Endothelial cell (in vitro differentiated cells): Measurements from ENCODE around the gene DEFB114. TPM values are rescaled to one million over a fixed set of nuclear protein-coding genes. Genes with fewer than 3 reads are reported as not detected.

Experiments
- DNase-seq: peaks from one replicate; pipeline ENCODE4 v3.0.0; 2021; ENCODE audit warnings: low spot score
- H3K27ac Mint-ChIP-seq: one replicate; pipeline ENCODE4 v1.8.0; 2021; ENCODE audit warnings: mixed read lengths, inconsistent platforms; ENCODE audit not compliant: unreplicated experiment
- H3K27me3 Mint-ChIP-seq: one replicate; pipeline ENCODE4 v1.8.0; 2021; ENCODE audit warnings: mild to moderate bottlenecking, moderate library complexity, mixed read lengths, inconsistent platforms; ENCODE audit not compliant: unreplicated experiment
- H3K36me3 Mint-ChIP-seq: one replicate; pipeline ENCODE4 v1.8.0; 2021; ENCODE audit warnings: mild to moderate bottlenecking, low read depth, mixed read lengths, inconsistent platforms; ENCODE audit not compliant: unreplicated experiment
- H3K4me1 Mint-ChIP-seq: one replicate; pipeline ENCODE4 v1.8.0; 2021; ENCODE audit warnings: mild to moderate bottlenecking, mixed read lengths, inconsistent platforms; ENCODE audit not compliant: unreplicated experiment
- H3K4me3 Mint-ChIP-seq: one replicate; pipeline ENCODE4 v1.8.0; 2021; ENCODE audit warnings: mild to moderate bottlenecking, mixed read lengths, inconsistent platforms; ENCODE audit not compliant: unreplicated experiment
- H3K9me3 Mint-ChIP-seq: one replicate; pipeline ENCODE4 v1.8.0; 2021; ENCODE audit warnings: mixed read lengths, inconsistent platforms; ENCODE audit not compliant: unreplicated experiment
- CTCF ChIP-seq: fragments of 200-600 bp; sonication (generic); IDR thresholded peaks from one replicate; pipeline ENCODE4 v1.5.0; 2021; ENCODE audit warnings: antibody characterized with exemption; ENCODE audit not compliant: unreplicated experiment
- total RNA-seq: library from RNA; stranded (reverse); fragmentation: NEBNext Ultra II Directional; extraction: Animal tissue kit (Norgen Biotek cat#: 25700); gene quantifications from one replicate; pipeline ENCODE4 v1.2.1, GENCODE V29; 2021; ENCODE audit not compliant: unreplicated experiment

The DEFB114 gene
- total RNA-seq, 1 donor from 2014 or later, result not detected

- Mint-ChIP-seq H3K4me1 (no peaks in the 10 kb centered on the region), H3K36me3 (no peaks in the 10 kb centered on the region), H3K4me3 (no peak overlapping the region), H3K27ac (no peak overlapping the region), H3K9me3 (no peaks in the 10 kb centered on the region), H3K27me3 (no peaks in the 10 kb centered on the region)
- no peak for DNase-seq
- TF ChIP-seq CTCF, result no peak
Measured at GRCh38 chr6:49918787-49919186, 45.2 kb downstream of the DEFB114 start.

- no peak for TF ChIP-seq CTCF
- DNase-seq, result no peak
- no peak overlapping the region for H3K4me3 Mint-ChIP-seq
- H3K4me1 Mint-ChIP-seq, result no peaks in the 10 kb centered on the region
- H3K36me3 Mint-ChIP-seq, result no peaks in the 10 kb centered on the region
- no peak overlapping the region for H3K27ac Mint-ChIP-seq
- H3K27me3 Mint-ChIP-seq, result no peaks in the 10 kb centered on the region
- H3K9me3 Mint-ChIP-seq, result no peaks in the 10 kb centered on the region
Measured at GRCh38 chr6:49915035-49915434, 48.9 kb downstream of the DEFB114 start.

GRCh38 chr6:49913636-49914375, 50.2 kb downstream of the DEFB114 start:
- DNase-seq, result no peak
- H3K9me3 Mint-ChIP-seq, result no peaks in the 10 kb centered on the region
- no peak overlapping the region for H3K27ac Mint-ChIP-seq

GRCh38 chr6:49912196-49912595, 51.8 kb downstream of the DEFB114 start:
- no peaks in the 10 kb centered on the region for H3K27me3 Mint-ChIP-seq
- no peaks in the 10 kb centered on the region for H3K4me1 Mint-ChIP-seq
- no peak overlapping the region for H3K27ac Mint-ChIP-seq
- TF ChIP-seq CTCF, result no peak
- H3K9me3 Mint-ChIP-seq, result no peaks in the 10 kb centered on the region
- DNase-seq, result no peak
- H3K36me3 Mint-ChIP-seq, result no peaks in the 10 kb centered on the region
- no peak overlapping the region for H3K4me3 Mint-ChIP-seq

More at GRCh38 chr6:49913636-49914375, 50.2 kb downstream of the DEFB114 start:
- Mint-ChIP-seq H3K36me3 (no peaks in the 10 kb centered on the region), H3K4me1 (no peaks in the 10 kb centered on the region), H3K27me3 (no peaks in the 10 kb centered on the region), H3K4me3 (no peak overlapping the region)
- TF ChIP-seq CTCF, result no peak

GRCh38 chr6:49911252-49911651, 52.7 kb downstream of the DEFB114 start:
- Mint-ChIP-seq H3K4me3 (no peak overlapping the region), H3K4me1 (no peaks in the 10 kb centered on the region), H3K36me3 (no peaks in the 10 kb centered on the region), H3K9me3 (no peaks in the 10 kb centered on the region), H3K27me3 (no peaks in the 10 kb centered on the region), H3K27ac (no peak overlapping the region)
- TF ChIP-seq CTCF, result no peak
- DNase-seq, result no peak

Other genes with a start within 250 kb of the DEFB114 start
- 0.80 TPM for gene CRISP3, start 219.8 kb downstream of the DEFB114 start, total RNA-seq
- not detected for gene PGK2, start 176.9 kb downstream of the DEFB114 start, total RNA-seq
- gene CRISP1, start 97.6 kb downstream of the DEFB114 start, total RNA-seq, result not detected
- not detected for gene DEFB113, start 5.5 kb upstream of the DEFB114 start, total RNA-seq
- gene DEFB110, start 57.8 kb upstream of the DEFB114 start, total RNA-seq, result not detected
- not detected for gene DEFB112, start 85.8 kb upstream of the DEFB114 start, total RNA-seq